ENCODE data around the gene CNTN5. TPM values are rescaled to one million over a fixed set of nuclear protein-coding genes. Genes with fewer than 3 reads are reported as not detected.

Gene CNTN5
- total and polyA plus RNA-seq, 2 donors (not counting 1 experiment from before 2014, with no cell fraction given): not detected

DNA sequence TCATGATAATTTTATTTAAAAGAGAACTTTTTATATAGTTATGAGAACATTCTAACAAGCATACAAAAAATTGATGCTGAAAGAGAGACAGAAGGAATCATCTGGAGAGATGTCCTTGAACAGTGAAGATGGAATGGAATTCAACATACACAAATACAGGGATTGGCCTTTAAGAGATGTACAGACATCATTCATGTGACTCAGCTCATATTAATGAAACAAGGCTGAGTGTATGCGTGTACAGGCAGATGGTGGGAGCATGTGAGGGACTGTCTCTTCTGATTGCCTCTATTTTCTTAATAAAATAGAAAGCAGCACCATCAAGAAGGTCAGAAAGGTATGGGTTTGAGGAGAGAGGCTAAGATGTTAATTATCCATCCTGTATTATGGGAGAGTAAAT is 793.3 kb downstream of the CNTN5 start:
- CTCF ChIA-PET: no interaction called here
- no peak for TF ChIP-seq EZH2 (IDR thresholded peaks at IDR 0.05; ENCODE audit: borderline replicate concordance, insufficient read depth, low read depth, low read length, poor library complexity, severe bottlenecking)

DNA sequence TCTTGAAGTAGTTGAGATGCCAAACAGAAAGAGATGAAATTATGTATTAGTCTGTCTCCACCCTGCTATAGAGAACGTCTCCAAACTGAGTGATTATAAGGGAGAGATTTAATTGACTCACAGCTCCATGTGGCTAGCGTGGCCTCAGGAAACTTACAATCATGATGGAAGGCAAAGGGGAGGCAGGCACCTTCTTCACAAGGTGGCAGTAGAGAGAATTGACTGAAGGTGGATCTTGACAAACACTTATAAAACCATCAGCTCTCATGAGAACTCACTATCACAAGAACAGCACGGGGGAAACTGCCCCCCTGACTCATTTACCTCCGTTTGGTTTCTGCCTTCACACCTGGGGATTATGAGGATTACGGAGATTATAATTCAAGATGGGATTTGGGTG is 794.0 kb downstream of the CNTN5 start:
- Histone ChIP-seq H3K4me1 (ENCODE audit: control insufficient read depth in 2 of 2, insufficient read depth in 2 of 2, low read length in 2 of 2) (no peaks in the 10 kb centered on the region), H3K27ac (ENCODE audit: low read length in 2 of 2) (no peak overlapping the region), H3K9me3 (ENCODE audit: control extremely low read depth in 1 of 3, control insufficient read depth in 2 of 3, insufficient read depth in 1 of 3, low read length in 2 of 3) (no peaks in the 10 kb centered on the region), H3K36me3 (replicated peaks in 1 of 2; ENCODE audit: control extremely low read depth in 1 of 2, control insufficient read depth in 1 of 2, extremely low read depth in 1 of 2, insufficient read depth in 2 of 2, low read length in 1 of 2) (no peaks in the 10 kb centered on the region), H3K4me3 (ENCODE audit: control extremely low read depth in 1 of 5, extremely low read depth in 1 of 5, insufficient read depth in 1 of 5, low read depth in 2 of 5, low read length in 4 of 5) (no peak overlapping the region), H3K27me3 (replicated peaks in 1 of 4; ENCODE audit: control extremely low read depth in 1 of 4, control insufficient read depth in 3 of 4, insufficient read depth in 4 of 4, low read length in 3 of 4) (no peaks in the 10 kb centered on the region), H4K20me1 (ENCODE audit: control insufficient read depth, insufficient read depth, low read length, poor library complexity, severe bottlenecking) (no peaks in the 10 kb centered on the region), H3K9ac (ENCODE audit: low read length) (no peak overlapping the region), H3K4me2 (replicated peaks; ENCODE audit: low read depth, low read length, poor library complexity, severe bottlenecking) (no peak overlapping the region), H2AFZ (ENCODE audit: insufficient read depth, low read depth, low read length, poor library complexity, severe bottlenecking) (no peak overlapping the region), H3K79me2 (ENCODE audit: control insufficient read depth, insufficient read depth, low read length) (no peaks in the 10 kb centered on the region)
- Mint-ChIP-seq H3K27ac (no peak overlapping the region), H3K9me3 (ENCODE audit: insufficient read depth) (no peaks in the 10 kb centered on the region), H3K4me1 (no peaks in the 10 kb centered on the region), H3K4me3 (no peak overlapping the region), H3K27me3 (no peaks in the 10 kb centered on the region)
- intact Hi-C loops (cut with micrococcal nuclease): no loop called here
- no peak for TF ChIP-seq EZH2 (IDR thresholded peaks at IDR 0.05; ENCODE audit: borderline replicate concordance, insufficient read depth, low read depth, low read length, poor library complexity, severe bottlenecking)
- TF ChIP-seq, protein P1, sequence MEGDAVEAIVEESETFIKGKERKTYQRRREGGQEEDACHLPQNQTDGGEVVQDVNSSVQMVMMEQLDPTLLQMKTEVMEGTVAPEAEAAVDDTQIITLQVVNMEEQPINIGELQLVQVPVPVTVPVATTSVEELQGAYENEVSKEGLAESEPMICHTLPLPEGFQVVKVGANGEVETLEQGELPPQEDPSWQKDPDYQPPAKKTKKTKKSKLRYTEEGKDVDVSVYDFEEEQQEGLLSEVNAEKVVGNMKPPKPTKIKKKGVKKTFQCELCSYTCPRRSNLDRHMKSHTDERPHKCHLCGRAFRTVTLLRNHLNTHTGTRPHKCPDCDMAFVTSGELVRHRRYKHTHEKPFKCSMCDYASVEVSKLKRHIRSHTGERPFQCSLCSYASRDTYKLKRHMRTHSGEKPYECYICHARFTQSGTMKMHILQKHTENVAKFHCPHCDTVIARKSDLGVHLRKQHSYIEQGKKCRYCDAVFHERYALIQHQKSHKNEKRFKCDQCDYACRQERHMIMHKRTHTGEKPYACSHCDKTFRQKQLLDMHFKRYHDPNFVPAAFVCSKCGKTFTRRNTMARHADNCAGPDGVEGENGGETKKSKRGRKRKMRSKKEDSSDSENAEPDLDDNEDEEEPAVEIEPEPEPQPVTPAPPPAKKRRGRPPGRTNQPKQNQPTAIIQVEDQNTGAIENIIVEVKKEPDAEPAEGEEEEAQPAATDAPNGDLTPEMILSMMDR (IDR thresholded peaks at IDR 0.05): no peak
- DNase-seq (no peak), ATAC-seq (ENCODE audit: low read depth) (no peak)
- no CpG with 5 or more reads among the region's 5 CpGs for WGBS (ENCODE audit: insufficient coverage)
- CTCF ChIA-PET: no interaction called here
- POLR2A ChIA-PET: no interaction called here

More for the DNA sequence above, 793.3 kb downstream of the CNTN5 start:
- no peak overlapping the region for H3K4me2 ChIP-seq (replicated peaks; ENCODE audit: low read depth, low read length, poor library complexity, severe bottlenecking)
- no peak for ATAC-seq (ENCODE audit: low read depth)
- H3K4me3 ChIP-seq (ENCODE audit: control extremely low read depth in 1 of 5, extremely low read depth in 1 of 5, insufficient read depth in 1 of 5, low read depth in 2 of 5, low read length in 4 of 5): no peak overlapping the region
- Mint-ChIP-seq H3K4me3 (no peak overlapping the region), H3K4me1 (no peaks in the 10 kb centered on the region), H3K27me3 (no peaks in the 10 kb centered on the region), H3K27ac (no peak overlapping the region), H3K9me3 (ENCODE audit: insufficient read depth) (no peaks in the 10 kb centered on the region)
- H3K4me1 ChIP-seq (ENCODE audit: control insufficient read depth in 2 of 2, insufficient read depth in 2 of 2, low read length in 2 of 2): no peaks in the 10 kb centered on the region
- WGBS (ENCODE audit: insufficient coverage): no CpG with 5 or more reads among the region's 1 CpG
- H3K36me3 ChIP-seq (replicated peaks in 1 of 2; ENCODE audit: control extremely low read depth in 1 of 2, control insufficient read depth in 1 of 2, extremely low read depth in 1 of 2, insufficient read depth in 2 of 2, low read length in 1 of 2): no peaks in the 10 kb centered on the region
- H4K20me1 ChIP-seq (ENCODE audit: control insufficient read depth, insufficient read depth, low read length, poor library complexity, severe bottlenecking): no peaks in the 10 kb centered on the region
- H3K9ac ChIP-seq (ENCODE audit: low read length): no peak overlapping the region
- no peak for DNase-seq
- H2AFZ ChIP-seq (ENCODE audit: insufficient read depth, low read depth, low read length, poor library complexity, severe bottlenecking): no peak overlapping the region
- POLR2A ChIA-PET: no interaction called here
- H3K27ac ChIP-seq (ENCODE audit: low read length in 2 of 2): no peak overlapping the region
- H3K9me3 ChIP-seq (ENCODE audit: control extremely low read depth in 1 of 3, control insufficient read depth in 2 of 3, insufficient read depth in 1 of 3, low read length in 2 of 3): no peaks in the 10 kb centered on the region
- H3K79me2 ChIP-seq (ENCODE audit: control insufficient read depth, insufficient read depth, low read length): no peaks in the 10 kb centered on the region
- intact Hi-C loops (cut with micrococcal nuclease): no loop called here
- H3K27me3 ChIP-seq (replicated peaks in 1 of 4; ENCODE audit: control extremely low read depth in 1 of 4, control insufficient read depth in 3 of 4, insufficient read depth in 4 of 4, low read length in 3 of 4): no peaks in the 10 kb centered on the region

All from B cell (primary cell).